ENCODE results near the gene KRTAP10-10. TPM values are rescaled to one million over a fixed set of nuclear protein-coding genes. Genes with fewer than 3 reads are reported as not detected.
"Not testable (repeated sequence)": the region's sequence is repeated elsewhere in the genome, so short reads cannot be mapped to it uniquely, and the experiment has no call there.

The KRTAP10-10 gene
- total RNA-seq, 1 donor from 2014 or later = not detected

- DNase-seq (ENCODE audit: low read depth in 2 of 2) = no peak
These were observed 34.7 kb upstream of the KRTAP10-10 start for GRCh38 chr21:44602463-44602850.

- DNase-seq (ENCODE audit: low read depth in 2 of 2) = no peak
These were observed 33.9 kb upstream of the KRTAP10-10 start for GRCh38 chr21:44603109-44603875.

- no peak for DNase-seq (ENCODE audit: low read depth in 2 of 2)
These were observed 33.2 kb upstream of the KRTAP10-10 start for GRCh38 chr21:44603911-44604310.

GRCh38 chr21:44606495-44606894 lies 30.7 kb upstream of the KRTAP10-10 start:
- DNase-seq (ENCODE audit: low read depth in 2 of 2) = no peak

- DNase-seq (ENCODE audit: low read depth in 2 of 2) = no peak
These were observed 28.0 kb upstream of the KRTAP10-10 start for GRCh38 chr21:44609193-44609592.

GRCh38 chr21:44610157-44610843 lies 26.9 kb upstream of the KRTAP10-10 start:
- DNase-seq (ENCODE audit: low read depth in 2 of 2) = not testable (repeated sequence)

GRCh38 chr21:44611551-44611950 lies 25.6 kb upstream of the KRTAP10-10 start:
- no peak for DNase-seq (ENCODE audit: low read depth in 2 of 2)

- no peak for DNase-seq (ENCODE audit: low read depth in 2 of 2)
These were observed 25.1 kb upstream of the KRTAP10-10 start, which contains the start of gene KRTAP10-8 for GRCh38 chr21:44612029-44612486. KRTAP10-8 (plus strand) TSS chr21:44612079; CDS start chr21:44612101, 22 bp downstream.

- DNase-seq (ENCODE audit: low read depth in 2 of 2) = no peak
These were observed 24.4 kb upstream of the KRTAP10-10 start for GRCh38 chr21:44612669-44613229.

- no peak for DNase-seq (ENCODE audit: low read depth in 2 of 2)
These were observed 23.6 kb upstream of the KRTAP10-10 start for GRCh38 chr21:44613386-44614155.

GRCh38 chr21:44614161-44614631 lies 23.0 kb upstream of the KRTAP10-10 start:
- no peak for DNase-seq (ENCODE audit: low read depth in 2 of 2)

- no peak for DNase-seq (ENCODE audit: low read depth in 2 of 2)
These were observed 22.2 kb upstream of the KRTAP10-10 start for GRCh38 chr21:44614961-44615391.

- DNase-seq (ENCODE audit: low read depth in 2 of 2) = no peak
These were observed 21.7 kb upstream of the KRTAP10-10 start for GRCh38 chr21:44615466-44615865.

GRCh38 chr21:44615911-44616590 lies 21.1 kb upstream of the KRTAP10-10 start:
- DNase-seq (ENCODE audit: low read depth in 2 of 2) = no peak

GRCh38 chr21:44616591-44616926 lies 20.6 kb upstream of the KRTAP10-10 start:
- DNase-seq (ENCODE audit: low read depth in 2 of 2) = no peak

- DNase-seq (ENCODE audit: low read depth in 2 of 2) = no peak
These were observed 20.1 kb upstream of the KRTAP10-10 start for GRCh38 chr21:44617071-44617501.

GRCh38 chr21:44618504-44618903 lies 18.7 kb upstream of the KRTAP10-10 start:
- peak; percentile 6 to 55 for DNase-seq (ENCODE audit: low read depth in 2 of 2)

GRCh38 chr21:44618909-44619308 lies 18.2 kb upstream of the KRTAP10-10 start:
- DNase-seq (ENCODE audit: low read depth in 2 of 2) = peak in 1 of 2 donors; percentile 2

GRCh38 chr21:44619886-44620285 lies 17.3 kb upstream of the KRTAP10-10 start:
- DNase-seq (ENCODE audit: low read depth in 2 of 2) = no peak

GRCh38 chr21:44623575-44623974 lies 13.6 kb upstream of the KRTAP10-10 start:
- DNase-seq (ENCODE audit: low read depth in 2 of 2) = no peak

- no peak for DNase-seq (ENCODE audit: low read depth in 2 of 2)
These were observed 11.4 kb upstream of the KRTAP10-10 start for GRCh38 chr21:44625756-44626155.

Data from dermis microvascular lymphatic vessel endothelial cell (primary cell).